HG03558 (cell line): ENCODE results near the gene POR.

Experiments
- ATAC-seq: cut with Tn5 transposase; IDR thresholded peaks from one replicate; pipeline ENCODE4 v1.9.1; 2021; ENCODE audit warnings: moderate number of reproducible peaks; ENCODE audit not compliant: unreplicated experiment; ENCODE audit errors: extremely low read depth

Gene POR

DNA sequence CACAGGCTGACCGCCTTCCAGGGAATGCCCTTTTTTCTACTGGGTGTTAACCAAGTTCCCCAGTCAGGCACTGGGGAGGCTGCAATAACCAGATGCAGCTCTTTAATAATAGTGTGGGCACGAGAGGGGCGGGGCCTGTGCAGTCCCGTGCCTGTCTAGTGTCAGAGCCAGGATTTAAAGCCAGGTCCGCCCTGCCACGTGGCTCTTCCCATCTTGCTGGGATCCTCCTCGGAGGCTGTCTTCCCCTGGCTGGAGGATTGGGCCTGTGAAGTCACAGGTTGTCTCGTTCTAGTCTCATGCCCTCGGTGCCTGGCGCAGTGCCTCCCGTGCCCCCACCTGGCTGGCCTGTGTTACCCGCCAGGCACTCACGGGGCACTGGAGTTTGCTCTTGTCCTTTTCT, 54.2 kb downstream of the POR start:
- ATAC-seq, result no peak

DNA sequence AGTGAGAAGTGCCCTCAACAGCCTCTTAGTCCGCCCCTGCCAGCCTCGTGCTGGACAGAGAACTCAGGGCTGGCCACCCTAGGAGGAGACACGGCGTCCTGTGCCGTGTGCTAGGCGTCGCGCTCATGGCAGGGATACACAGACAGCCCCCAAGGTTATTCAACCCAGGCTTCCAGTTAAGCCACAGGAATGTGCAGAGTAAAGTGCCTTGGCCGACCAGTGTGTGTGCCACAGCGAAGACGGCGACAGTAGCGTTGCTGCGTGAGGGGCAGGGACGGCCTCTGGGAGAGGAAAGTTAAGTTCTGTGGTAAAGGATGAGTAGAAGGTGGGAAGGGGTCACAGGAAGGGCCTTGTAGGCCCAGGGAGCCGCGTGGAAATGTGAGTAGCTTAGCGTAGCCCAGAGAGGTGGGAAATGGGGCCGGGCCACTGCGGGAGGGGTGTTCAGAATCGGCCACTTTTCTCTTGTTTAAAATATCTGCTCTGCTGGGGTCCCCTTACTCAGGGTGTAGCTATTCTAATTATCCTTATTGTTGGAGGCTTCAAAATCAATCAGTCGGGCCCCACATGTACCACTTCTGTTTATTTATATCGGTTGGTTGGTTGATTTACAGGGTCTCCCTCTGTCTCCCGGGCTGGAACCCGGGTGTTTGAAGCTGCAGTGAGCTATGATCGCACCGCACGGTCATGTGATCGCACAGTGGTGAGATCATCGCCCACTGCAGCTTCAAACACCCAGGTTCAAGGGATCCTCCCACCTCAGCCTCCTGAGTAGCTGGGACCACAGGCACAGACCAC, 54.9 kb downstream of the POR start:
- ATAC-seq, result no peak

DNA sequence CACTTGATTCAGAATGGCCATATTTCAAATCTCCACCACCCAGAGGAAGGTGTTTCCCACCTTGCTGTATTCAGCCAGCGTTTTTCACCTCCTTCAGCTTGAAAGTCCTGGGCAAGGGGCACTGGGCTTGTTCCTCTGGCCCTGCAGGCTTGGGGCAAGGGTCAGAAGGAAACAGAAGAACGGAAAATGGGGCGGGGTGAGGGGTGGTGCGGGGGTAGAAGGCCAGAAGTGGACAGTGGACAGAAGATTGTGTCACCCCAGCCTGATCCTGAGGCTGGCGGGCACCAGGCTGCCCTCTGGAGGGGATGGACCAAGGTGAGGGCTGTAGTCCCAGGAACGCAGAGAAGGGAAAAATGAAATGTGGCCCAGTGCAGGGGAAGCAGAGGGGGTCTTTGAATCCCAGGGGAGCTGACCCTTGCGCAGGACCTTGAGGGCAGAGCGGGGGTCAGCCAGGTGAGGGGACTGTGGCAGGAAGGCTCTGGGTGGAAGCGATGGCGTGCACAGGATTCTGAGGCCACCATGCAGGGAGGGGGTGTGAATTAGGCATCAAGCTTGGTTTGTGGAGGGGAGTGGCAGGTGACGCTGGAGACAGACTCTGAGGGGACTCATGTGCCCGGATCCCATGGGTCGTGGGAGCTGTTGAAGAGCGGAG, 56.5 kb downstream of the POR start:
- ATAC-seq, result no peak

DNA sequence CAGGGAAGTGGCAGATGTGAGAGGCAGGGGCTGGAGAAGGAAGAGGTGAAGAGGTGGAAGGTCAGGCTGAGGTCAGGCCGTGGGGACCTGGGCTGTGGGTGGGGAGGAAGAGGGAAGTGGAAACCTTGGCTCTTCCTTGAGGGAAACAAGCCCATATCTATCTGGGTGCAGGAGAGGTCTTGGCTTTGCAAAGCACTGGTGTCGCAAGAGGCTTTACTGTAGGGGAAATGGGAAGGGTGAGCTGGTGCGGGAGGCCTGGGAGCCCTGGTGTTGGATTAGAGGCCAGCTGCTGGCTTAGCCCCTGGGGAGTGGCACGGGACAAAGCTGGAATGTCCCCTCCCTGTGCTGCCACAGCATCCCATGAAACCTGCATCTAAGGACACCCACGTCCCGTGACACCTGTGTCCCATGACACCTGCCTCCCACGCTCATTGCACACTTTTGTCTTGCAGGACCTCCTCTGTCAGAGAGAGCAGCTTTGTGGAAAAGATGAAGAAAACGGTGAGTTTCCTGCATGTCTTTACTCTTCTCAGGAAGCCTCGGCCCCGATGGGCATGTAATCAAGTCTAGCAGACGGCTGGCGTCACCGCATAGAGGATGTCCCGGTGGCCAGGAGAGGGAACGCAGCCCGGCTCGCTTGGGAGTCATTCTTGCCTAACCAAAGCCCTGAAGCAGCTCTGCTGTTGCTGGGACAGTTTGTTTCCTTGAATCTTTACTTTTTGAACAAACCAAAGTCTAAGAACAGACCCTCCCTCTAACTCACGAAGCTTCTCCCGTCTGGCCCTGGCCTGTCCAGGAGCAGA, 57.2 kb downstream of the POR start:
- ATAC-seq, result no peak

DNA sequence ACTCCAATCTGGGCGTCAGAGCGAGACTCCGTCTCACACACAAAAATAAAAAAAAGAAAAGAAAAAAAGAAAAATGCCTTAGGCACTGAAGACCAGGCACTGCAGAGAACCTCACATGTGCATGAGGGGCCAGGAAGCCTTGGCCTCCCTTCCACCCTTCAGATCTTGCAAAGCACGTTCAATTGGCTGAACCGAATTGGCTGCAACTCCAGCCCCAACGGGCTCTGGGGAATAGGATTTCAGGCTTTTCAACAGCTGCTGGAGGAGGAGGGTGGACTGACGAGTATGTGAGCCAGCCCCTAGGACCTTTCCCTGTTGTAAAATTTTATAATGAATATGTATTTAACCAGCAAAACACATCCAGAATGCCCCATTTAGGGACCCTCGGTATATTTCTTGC, 62.8 kb downstream of the POR start:
- ATAC-seq, result no peak

DNA sequence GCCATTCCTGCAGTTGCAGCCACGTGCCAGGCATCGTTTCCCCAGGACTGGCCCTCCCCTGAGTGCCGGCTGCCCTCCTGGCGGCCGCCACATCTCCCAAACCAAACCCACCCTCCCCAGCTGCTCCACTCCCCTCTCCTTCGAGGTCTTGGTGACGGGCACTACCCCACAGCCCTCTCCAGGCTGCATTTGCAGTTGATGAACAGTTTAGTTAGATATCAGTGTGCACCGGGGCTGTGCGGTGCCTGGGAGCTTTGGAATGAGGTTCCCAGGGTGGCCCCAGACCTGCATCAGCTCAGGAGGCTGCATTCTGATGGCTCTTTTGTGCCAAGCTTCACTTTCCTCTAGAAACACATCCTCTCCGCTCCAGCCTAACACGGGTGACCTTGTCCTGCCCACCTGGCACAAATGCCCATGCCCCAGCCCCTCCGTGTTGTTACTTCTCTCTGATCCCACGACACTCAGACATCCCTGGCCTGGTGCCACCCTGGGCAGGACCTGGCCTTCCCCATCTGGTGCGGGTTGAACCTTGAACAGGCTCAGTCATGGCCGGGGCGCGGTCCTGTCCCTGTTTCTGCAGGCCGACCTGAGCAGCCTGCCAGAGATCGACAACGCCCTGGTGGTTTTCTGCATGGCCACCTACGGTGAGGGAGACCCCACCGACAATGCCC, 64.9 kb downstream of the POR start:
- no peak for ATAC-seq

DNA sequence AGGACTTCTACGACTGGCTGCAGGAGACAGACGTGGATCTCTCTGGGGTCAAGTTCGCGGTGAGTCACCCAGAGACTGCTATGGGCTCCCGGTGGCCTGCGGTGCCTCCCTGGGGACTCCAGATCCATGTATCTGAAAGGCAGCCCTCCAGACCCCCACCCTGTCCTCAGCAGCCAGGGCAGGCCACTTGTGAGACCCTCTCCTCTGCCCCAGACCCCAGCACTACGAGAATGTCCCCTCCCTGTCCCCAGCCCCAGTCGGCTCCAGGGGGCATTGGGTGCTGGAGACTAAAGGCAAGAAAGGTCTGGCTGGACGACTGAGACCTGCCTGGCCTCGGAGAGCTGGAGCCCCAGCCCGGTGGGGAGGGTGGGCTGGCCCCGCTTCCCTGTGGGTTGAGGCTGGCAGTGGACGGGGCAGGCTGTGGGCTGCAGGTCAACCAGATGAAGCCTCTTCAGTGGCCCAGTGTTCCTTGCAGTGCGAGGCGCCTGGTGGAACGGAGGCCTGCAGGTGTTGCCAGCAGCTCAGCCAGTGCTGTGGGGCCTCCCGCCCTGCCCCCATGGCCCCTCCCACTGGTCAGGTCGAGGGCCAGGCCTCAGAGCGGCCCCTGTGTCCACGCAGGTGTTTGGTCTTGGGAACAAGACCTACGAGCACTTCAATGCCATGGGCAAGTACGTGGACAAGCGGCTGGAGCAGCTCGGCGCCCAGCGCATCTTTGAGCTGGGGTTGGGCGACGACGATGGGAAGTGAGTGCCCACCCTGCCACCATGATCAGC, 65.7 kb downstream of the POR start:
- no peak for ATAC-seq

DNA sequence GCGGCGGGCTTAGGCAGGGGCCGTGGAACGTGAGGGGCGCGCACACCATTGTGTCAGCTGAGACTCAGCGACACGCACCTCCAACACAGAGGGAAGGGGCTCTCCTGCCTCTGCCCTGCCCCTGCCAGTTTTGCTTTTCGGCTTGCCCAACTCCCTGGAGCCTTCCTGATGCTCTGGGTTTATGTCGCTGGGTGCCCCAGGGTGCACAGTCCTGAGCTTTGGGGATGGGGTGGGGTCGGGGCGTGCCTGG, 66.2 kb downstream of the POR start:
- no peak for ATAC-seq

DNA sequence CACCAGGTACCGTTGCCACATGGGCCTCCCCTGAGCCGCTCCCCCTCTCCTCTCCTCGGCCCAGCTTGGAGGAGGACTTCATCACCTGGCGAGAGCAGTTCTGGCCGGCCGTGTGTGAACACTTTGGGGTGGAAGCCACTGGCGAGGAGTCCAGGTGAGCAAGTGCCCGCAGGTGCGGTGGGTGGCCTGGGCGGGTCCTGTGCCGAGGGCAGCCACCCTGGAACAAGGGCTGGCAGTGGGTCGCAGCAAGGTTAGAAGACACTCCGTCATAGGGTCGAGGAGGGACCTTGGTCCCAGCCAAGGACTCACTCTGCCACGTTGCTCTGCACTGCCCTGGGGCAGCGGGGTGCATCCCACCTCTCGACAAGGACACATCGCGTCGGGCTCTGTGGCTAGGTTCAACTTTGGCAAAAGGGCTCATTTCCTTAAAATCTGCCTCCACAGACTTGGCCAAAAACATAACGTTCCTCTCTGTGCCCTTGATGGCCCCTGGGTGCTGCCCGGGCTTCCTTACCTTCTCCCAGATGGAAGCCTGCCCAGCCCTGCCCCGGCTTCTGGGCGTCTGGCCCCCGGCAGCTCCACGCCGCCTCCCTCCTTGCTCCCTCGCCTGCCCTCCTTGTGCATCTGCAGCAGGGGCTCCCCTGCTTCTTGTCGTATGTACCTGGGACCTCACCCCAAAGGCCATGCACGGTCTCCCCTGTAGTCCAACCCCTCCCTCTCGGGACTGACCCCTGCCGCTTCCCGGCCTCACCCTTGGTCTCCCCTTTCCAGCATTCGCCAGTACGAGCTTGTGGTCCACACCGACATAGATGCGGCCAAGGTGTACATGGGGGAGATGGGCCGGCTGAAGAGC, 66.7 kb downstream of the POR start:
- no peak for ATAC-seq

DNA sequence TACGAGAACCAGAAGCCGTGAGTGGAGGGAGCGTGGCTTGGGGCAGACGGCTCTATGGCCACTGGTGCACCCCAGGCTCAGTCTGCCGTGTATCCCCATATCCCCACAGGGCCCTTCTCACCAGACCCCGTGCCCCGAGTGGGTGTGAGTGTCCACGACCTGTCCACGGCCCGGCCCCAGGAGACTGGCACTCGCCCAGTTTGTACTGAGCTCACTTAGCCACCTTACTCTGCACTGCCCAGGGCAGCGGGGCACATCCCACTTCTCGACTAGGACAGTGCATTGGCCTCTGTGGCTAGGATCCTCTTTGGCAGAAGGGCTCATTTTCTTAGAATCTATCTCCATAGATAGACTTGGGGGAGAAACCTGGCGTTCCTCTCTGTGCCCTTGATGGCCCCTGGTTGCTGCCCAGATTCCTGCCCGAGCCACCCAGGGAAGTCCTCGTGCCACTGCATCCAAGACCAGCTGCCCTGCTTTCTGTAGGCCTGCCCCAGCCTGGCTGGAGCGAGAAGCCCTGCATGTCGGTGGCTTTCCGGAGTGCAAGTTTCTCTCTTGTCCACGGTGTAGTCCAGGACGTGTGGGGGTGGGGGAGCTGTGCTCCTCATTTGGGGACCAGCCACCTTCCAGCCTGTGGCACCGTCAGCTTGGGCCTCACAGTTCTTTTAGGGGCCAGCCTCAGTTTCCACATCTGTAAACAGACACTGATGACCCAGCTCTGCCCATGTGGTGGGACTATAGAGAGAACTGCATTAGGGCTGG, 67.5 kb downstream of the POR start:
- ATAC-seq, result no peak

DNA sequence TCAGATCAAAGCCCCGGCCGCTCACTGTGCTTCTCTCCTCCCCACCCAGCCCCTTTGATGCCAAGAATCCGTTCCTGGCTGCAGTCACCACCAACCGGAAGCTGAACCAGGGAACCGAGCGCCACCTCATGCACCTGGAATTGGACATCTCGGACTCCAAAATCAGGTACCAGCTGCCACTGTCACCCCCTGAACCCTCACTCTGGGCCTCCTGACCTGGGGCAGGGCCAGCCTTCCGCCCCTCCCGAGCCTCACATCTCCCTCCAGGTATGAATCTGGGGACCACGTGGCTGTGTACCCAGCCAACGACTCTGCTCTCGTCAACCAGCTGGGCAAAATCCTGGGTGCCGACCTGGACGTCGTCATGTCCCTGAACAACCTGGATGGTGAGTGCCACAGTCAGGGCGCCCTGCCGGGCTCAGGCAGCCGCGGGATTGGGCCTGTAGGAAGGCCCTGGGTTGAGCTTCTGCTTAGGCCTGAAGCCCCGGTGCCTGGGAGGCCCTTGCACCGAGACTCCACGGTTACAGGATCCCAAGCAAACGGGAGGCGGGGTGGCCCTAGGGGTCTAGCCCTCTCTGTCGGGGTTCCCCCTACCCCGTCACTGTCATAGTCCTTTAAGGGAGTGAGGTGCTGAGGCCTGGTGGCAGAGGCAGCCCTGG, 68.6 kb downstream of the POR start:
- ATAC-seq, result no peak

DNA sequence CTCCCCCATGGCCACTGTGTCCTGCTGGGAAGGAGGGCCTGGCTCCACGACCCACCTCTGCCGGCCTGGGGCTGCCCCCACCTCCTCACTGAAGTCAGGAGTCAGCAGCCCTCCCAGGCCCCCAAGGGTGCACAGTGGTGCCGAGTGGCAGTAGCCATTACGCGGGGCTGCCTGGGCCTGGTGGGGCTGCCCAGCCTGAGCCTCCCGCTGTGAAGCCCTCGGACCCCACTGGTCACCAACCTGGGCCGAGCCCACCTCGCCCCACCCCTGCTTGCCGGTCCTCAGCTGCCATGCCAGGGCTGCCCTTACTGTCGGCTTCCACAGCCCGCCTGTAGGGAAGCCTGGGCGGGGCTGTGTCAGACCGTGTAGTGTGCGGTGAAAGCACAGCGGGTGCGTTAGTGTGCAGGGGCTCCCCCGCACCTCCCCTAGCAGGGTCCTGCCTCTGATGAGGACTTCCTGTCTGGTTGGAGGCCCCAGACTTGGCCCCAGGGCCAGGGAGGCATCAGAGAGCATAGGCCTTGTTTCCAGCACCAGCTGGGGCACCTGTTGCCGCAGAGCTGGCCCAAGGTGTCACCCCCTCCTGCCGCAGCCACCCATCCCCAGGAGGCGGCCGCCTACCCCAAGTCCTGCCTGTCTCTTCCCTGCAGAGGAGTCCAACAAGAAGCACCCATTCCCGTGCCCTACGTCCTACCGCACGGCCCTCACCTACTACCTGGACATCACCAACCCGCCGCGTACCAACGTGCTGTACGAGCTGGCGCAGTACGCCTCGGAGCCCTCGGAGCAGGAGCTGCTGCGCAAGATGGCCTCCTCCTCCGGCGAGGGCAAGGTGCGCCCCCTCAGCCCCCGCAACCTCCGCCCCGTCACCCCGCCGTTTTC, 69.4 kb downstream of the POR start:
- ATAC-seq, result no peak

DNA sequence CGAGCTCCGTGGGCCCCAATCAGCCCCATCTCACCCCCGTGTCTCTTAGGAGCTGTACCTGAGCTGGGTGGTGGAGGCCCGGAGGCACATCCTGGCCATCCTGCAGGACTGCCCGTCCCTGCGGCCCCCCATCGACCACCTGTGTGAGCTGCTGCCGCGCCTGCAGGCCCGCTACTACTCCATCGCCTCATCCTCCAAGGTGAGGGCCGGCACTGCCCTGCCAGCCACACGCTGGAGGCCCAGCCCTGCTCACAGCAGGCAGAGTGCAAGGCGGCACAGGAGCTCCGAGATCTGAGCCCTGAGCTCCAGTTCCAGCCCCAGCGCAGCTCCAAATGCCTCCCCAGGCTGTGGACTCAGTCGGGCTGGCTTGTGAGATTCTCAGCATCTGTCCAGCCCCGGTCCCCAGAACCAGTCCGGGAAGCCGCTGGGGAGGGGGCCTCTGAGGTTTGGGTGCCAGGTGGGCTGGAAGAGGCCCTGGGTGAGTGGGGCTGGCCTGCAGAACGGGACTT, 70.1 kb downstream of the POR start:
- ATAC-seq, result no peak

DNA sequence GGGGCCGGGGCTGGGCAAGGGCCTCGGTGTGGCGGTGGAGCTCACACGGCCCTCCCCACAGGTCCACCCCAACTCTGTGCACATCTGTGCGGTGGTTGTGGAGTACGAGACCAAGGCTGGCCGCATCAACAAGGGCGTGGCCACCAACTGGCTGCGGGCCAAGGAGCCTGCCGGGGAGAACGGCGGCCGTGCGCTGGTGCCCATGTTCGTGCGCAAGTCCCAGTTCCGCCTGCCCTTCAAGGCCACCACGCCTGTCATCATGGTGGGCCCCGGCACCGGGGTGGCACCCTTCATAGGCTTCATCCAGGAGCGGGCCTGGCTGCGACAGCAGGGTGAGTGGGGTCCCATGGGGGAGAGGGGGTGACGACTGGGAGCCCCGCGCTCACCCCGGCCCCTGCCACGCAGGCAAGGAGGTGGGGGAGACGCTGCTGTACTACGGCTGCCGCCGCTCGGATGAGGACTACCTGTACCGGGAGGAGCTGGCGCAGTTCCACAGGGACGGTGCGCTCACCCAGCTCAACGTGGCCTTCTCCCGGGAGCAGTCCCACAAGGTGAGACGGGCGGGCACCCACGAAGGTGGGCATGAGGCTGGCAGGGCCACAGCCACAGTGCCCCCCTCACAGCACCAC, 70.7 kb downstream of the POR start:
- no peak for ATAC-seq

DNA sequence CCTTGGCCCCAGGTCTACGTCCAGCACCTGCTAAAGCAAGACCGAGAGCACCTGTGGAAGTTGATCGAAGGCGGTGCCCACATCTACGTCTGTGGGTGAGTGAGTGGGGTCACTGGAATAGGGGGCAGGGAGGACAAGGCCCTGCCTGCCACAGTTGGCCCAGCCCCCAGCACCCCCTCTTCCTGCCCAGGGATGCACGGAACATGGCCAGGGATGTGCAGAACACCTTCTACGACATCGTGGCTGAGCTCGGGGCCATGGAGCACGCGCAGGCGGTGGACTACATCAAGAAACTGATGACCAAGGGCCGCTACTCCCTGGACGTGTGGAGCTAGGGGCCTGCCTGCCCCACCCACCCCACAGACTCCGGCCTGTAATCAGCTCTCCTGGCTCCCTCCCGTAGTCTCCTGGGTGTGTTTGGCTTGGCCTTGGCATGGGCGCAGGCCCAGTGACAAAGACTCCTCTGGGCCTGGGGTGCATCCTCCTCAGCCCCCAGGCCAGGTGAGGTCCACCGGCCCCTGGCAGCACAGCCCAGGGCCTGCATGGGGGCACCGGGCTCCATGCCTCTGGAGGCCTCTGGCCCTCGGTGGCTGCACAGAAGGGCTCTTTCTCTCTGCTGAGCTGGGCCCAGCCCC, 71.3 kb downstream of the POR start:
- ATAC-seq, result no peak
